COLO829 (cell line): ENCODE measurements around the gene SLC7A10.
"Not testable (repeated sequence)": the region's sequence is repeated elsewhere in the genome, so short reads cannot be mapped to it uniquely, and the experiment has no call there.

Source experiments
- DNase-seq: peaks from one replicate; pipeline ENCODE4 v3.0.0; 2012; ENCODE audit warnings: low spot score

Gene SLC7A10

GRCh38 chr19:33216198-33216830 lies 9.3 kb downstream of the SLC7A10 start:
- no peak for DNase-seq

DNA sequence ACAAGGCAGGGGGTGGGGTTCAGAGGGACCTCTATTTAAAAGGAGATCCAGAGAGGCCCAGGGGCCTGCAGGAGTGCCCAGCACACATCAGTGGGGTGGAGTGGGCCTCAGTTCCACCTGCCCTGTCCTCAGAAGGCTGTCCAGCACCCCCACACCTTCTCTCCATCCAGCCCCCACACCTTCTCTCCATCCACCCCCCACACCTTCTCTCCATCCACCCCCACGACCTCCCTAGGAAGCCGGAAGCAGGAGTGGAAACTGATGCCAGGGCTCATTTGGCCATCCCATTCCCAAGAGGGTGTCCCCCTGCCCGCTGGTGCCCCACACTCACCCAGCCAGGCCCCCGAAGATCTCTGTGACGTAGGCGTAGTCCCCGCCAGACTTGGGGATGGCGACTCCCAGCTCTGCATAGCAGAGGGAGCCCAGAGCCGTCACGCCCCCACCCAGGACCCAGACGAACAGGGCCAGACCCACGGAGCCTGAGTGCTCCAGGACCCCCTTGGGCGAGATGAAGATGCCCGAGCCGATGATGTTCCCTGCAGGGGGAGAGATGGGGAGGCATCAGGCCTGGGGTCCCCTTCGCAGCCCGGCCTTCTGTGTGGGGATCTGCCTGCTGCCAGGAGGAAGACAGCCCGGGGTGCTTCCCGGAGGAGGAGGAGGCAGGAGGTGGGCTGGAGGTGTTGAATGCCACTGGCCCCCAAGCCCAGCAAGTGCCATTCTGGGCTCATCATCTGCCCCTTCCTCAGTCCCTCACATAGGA lies 10.0 kb downstream of the SLC7A10 start:
- DNase-seq, result no peak

- no peak for DNase-seq
Measured at GRCh38 chr19:33214596-33214995, 11.1 kb downstream of the SLC7A10 start.

DNA sequence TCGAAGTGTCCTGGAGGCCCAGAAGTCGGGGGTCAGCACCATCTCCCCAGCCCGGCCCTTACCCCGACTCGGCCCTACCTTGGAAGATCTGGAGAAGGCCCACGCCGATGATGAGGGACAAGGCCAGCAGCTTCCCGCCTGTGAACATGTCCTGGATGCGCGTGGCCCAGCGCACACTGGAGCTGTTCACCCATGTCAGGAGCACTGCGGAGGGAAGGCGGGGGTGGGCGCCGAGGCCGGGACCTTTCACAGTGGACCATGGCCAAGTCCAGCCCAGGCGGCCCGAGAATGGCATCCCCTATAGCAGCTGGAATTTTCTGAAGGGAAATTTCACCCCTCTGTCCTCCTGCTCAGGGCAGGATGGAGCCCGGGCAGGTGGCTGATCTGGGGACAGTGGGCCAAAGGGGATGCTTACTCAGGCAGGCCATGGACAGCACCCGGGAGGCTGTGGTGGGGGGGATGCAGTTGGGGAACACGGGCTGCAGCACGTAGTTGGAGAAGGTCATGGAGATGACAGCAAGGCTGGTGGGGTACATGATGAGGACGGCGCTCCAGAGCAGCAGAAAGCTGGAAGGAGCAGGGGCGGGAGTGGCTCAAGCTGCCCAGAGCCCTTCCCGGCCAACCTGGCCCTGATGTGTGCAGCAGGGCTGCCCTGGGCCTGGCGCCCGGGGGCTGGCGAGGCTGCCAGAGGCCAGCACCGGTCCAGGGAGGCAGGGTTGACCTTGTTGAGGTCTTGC lies 13.0 kb downstream of the SLC7A10 start:
- DNase-seq, result no peak

- no peak for DNase-seq
Measured at GRCh38 chr19:33211794-33212435, 13.7 kb downstream of the SLC7A10 start.

- DNase-seq, result no peak
Measured at GRCh38 chr19:33210266-33210940, 15.2 kb downstream of the SLC7A10 start.

DNA sequence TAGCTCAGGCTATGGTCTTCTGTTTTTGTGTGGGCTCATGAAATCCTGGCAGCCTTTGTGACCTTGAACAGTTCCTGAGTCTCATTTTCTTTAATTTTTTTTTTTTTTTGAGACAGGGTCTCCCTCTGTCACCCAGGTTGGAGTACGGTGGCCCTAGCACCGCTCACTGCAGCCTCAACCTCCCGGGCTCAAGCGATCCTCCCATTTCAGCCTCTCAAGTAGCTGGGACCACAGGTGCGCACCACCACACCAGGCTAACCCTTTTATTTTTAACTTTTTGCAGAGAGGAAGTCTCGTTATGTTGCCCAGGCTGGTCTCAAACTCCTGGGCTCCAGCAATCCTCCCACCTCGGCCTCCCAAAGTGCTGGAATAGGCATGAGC lies 15.8 kb downstream of the SLC7A10 start:
- DNase-seq, result not testable (repeated sequence)

- DNase-seq, result no peak
Measured at GRCh38 chr19:33208904-33209849, 16.5 kb downstream of the SLC7A10 start.

DNA sequence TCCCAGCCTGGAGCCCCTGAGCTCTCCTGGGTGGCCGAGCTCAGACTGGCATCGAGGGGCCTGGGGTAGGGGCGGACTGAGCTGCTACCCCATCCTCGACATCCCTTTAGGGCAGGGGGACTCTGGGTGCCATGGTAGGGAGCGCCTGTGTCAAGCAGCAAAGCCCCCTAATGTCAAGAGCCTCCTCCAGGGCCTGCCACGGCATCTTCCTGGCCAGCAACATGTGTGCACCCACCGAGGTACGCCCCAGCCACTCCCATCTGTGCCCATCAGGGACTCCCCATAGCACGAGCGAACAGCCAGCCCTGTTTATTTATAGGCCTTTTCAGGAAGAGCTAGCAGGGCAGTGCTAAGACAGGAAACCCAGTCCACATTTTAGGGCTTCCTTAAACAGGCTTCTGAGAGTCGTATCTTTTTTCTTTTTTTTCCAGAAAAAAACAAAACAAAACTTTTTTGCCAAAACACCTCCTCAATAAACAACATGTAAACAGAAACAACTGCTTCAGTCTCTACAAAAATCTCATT lies 17.2 kb downstream of the SLC7A10 start:
- DNase-seq, result no peak

DNA sequence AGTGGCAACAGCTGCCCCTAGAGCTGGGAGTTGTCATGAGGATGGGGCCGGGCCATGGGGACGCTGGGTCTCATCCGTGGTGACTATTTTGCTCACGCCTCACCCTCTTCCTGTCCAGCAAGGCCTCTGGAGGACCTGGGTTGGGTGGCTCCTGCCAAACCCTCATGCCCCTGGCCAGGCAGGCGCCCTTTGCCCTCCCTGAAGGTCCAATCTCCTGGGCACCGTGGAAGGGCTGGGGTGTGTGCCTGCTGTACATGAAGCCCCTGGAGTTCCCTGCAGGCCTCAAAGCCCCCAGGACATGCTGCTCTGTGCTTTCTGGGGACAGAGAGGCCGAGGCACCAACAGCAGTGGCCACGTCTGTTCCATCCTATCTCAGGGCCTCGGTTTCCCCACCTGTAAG lies 17.7 kb downstream of the SLC7A10 start:
- no peak for DNase-seq

DNA sequence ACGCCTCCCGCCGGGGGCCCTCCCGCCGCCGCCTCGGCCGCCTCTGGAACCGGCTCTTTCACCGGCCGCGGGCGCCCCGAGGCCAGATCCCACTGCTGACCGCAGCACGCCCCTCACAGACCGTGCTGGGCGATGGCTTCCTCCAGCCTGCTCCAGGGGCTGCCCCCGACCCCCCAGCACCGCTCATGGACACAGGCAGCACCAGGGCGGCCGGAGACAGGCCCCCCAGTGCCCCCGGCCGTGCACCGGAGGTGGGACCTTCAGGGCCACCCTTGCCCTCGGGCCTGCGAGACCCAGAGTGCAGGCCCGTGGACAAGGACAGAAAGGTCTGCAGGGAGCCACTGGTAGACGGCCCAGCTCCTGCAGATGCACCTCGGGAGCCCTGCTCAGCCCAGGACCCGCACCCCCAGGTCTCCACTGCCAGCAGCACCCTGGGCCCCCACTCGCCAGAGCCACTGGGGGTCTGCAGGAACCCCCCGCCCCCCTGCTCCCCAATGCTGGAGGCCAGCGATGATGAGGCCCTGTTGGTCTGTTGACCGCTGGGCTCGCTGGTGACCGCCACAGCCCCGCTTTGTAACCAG lies 18.5 kb downstream of the SLC7A10 start:
- no peak for DNase-seq

DNA sequence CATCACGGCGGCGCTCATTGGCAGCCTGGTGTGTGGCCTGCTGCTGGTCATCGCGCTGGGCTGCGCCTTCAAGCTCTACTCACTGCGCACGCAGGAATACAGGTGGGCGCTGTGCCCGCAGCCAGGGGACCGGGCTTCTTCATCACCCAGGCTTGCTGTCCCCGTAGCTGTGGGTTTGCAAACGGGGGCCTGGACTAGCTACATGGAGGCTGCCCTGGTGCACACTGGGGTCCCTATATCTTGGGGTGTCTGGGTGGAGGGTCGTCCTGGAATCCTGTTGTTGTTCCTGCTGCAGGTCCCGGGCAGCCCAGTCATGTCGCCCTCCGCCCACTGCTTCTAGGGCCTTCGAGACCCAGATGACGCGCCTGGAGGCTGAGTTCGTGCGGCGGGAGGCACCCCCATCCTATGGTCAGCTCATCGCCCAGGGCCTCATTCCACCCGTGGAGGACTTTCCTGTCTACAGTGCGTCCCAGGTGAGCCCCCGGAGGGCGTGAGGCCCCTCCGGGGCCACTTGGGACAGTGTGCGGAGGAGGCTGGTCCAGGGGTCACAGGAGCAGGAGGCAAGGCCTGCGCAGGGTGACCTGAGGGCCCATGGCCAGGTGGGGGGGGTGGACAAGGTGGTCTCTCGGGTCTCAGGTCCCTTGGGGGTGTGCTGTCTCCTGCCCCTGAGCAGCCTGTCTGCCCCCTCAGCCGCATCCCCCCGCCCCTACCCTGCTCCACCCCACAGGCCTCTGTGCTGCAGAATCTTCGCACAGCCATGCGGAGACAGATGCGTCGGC lies 19.2 kb downstream of the SLC7A10 start:
- no peak for DNase-seq

DNA sequence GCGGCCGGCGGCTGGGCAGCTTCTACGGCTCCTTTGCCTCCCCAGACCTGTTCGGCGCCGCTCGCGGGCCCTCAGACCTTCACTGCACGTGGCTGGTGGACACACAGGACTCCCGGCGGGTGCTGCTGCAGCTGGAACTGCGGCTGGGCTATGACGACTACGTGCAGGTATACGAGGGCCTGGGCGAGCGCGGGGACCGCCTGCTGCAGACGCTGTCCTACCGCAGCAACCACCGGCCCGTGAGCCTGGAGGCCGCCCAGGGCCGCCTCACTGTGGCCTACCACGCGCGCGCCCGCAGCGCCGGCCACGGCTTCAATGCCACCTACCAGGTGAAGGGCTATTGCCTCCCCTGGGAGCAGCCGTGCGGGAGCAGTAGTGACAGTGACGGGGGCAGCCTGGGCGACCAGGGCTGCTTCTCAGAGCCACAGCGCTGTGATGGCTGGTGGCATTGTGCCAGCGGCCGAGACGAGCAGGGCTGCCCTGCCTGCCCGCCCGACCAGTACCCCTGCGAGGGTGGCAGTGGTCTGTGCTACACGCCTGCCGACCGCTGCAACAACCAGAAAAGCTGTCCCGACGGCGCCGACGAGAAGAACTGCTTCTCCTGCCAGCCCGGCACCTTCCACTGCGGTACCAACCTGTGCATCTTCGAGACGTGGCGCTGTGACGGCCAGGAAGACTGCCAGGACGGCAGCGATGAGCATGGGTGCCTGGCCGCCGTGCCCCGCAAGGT lies 20.0 kb downstream of the SLC7A10 start:
- DNase-seq, result no peak

DNA sequence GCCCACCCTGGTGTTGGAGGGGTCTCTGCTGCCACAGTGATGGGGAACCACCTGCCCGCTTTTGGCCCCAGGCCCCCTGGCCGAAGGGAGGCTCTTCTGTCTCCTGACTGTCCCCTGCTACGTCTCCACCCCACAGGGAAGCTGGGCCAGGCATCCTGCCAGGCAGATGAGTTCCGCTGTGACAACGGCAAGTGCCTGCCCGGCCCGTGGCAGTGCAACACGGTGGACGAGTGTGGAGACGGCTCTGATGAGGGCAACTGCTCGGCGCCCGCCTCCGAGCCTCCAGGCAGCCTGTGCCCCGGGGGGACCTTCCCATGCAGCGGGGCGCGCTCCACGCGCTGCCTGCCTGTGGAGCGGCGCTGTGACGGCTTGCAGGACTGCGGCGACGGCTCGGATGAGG lies 20.5 kb downstream of the SLC7A10 start:
- DNase-seq, result no peak

DNA sequence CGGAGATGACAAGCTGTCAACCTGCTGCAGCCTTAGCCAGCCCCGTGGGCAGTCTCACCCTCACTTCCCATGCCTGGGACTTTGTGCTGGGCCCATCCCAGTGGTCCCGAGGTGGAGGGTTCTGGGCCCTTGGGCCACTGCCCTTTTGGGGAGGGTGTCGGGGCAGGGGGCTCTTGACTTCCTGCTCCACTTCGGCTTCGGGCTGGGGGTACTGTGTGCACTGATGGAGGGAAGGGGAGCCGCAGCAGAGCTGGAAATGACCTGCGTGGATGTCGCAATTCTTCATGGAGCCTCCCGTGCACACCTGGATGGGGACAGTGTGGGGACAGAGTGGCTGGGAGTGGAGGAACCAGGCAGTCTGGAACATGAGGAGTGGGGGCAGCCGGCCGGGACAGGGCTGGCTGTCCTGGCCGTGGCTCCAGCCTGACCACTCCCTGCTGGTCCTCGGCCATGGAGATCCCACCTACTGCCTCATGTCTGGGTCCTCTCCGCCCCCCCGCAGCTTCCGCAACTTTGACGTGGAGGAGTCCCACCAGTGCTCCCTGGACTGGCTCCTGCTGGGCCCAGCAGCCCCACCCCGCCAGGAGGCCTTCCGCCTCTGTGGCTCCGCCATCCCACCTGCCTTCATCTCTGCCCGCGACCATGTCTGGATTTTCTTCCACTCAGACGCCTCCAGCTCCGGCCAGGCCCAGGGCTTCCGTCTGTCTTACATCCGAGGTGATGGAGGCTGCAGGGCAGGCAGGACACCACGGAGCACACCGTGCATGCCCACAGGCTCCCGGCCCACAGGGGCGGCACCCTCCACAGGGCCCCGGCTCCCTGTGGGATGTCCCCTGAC lies 21.3 kb downstream of the SLC7A10 start:
- no peak for DNase-seq

GRCh38 chr19:33203529-33203928 lies 22.1 kb downstream of the SLC7A10 start:
- DNase-seq, result no peak

- DNase-seq, result no peak
Measured at GRCh38 chr19:33202546-33203507, 22.8 kb downstream of the SLC7A10 start.
